Upper lobe of left lung (tissue), 4 donors: Measurements from ENCODE around the gene PRKCE.

ENCODE experiments used
- CTCF ChIP-seq, 6 experiments: fragments of 450-650 bp in 4 of 6; fragments of 200-600 bp in 2 of 6; sonication (generic) in 2 of 6; IDR thresholded peaks; one replicate each; pipeline ENCODE4 v1.5.1; 2016 to 2019; ENCODE audit warnings: antibody characterized with exemption in 6 of 6
- POLR2A ChIP-seq, 4 donors: fragments of 450-650 bp; IDR thresholded peaks; one replicate each; pipeline ENCODE4 v1.5.1; 2016 to 2017; ENCODE audit warnings: antibody characterized with exemption in 4 of 4, mild to moderate bottlenecking in 2 of 4
- POLR2AphosphoS5 ChIP-seq, 2 donors: sonication (generic); formaldehyde crosslinking; IDR thresholded peaks; one replicate each; pipeline ENCODE4 v1.5.1; 2017; ENCODE audit warnings: antibody characterized with exemption in 2 of 2

GRCh38 chr2:45777996-45778719, 126.7 kb downstream of the PRKCE start:
- TF ChIP-seq POLR2A (IDR thresholded peaks at IDR 0.05) (no peak), CTCF (IDR thresholded peaks at IDR 0.05) (no peak), POLR2AphosphoS5 (IDR thresholded peaks at IDR 0.05) (no peak)
